Activated CD8-positive, alpha-beta memory T cell treated with anti-CD3 and anti-CD28 coated beads for 24 hours (primary cell): ENCODE measurements around the gene ZCCHC14.

Experiments used
- DNase-seq: peaks from one replicate; pipeline ENCODE4 v3.0.0-alpha.2; 2020

The ZCCHC14 gene

DNA sequence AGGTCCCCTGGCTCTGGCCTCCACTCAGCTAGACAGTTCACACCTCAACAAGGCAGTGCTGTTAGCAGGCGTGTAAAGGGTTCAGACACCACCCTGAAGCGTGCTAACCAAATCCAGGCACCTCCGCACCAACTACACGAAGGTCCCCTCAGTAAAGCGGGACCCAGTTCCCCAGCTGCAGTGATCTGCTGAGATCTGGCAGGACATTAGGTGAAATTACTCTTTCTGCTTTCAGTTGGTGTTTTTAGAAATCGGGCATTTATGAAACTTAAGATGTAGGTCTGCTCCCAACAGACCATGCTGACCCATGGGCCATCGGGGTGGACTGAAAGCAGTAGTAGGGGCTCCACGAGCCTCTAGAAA is 136.4 kb downstream of the ZCCHC14 start:
- no peak for DNase-seq
